Transverse colon (tissue), 4 donors: Measurements from ENCODE around the gene OGA. TPM values are rescaled to one million over a fixed set of nuclear protein-coding genes. Genes with fewer than 3 reads are reported as not detected.

Source experiments
- DNase-seq: peaks from one replicate; pipeline ENCODE4 v3.0.0-alpha.2; 2019
- H3K27ac ChIP-seq, 4 donors: fragments of 200-600 bp; sonication (generic); 2 replicates each; pipeline ENCODE4 v1.5.1; 2016 to 2018; ENCODE audit warnings: inconsistent platforms in 4 of 4
- H3K27me3 ChIP-seq: fragments of 200-600 bp; sonication (generic); 2 replicates; pipeline ENCODE4 v1.5.1; 2017; ENCODE audit warnings: inconsistent platforms
- H3K36me3 ChIP-seq, 4 donors: fragments of 200-600 bp; sonication (generic); 2 replicates each; pipeline ENCODE4 v1.5.1; 2017 to 2019; ENCODE audit warnings: inconsistent platforms in 4 of 4
- H3K4me1 ChIP-seq, 4 donors: fragments of 200-600 bp; sonication (generic); 2 replicates each; pipeline ENCODE4 v1.5.1; 2017 to 2020; ENCODE audit warnings: inconsistent platforms in 4 of 4
- H3K4me3 ChIP-seq, 4 donors: fragments of 200-600 bp; sonication (generic); 1 replicate in 1 of 4; 2 replicates in 3 of 4; pipeline versions ENCODE4 v1.5.1 to v1.6.1; 2017 to 2019; ENCODE audit warnings: inconsistent platforms in 4 of 4
- H3K9me3 ChIP-seq, 2 donors: fragments of 200-600 bp; sonication (generic); 2 replicates each; pipeline ENCODE4 v1.5.1; 2017 to 2019; ENCODE audit warnings: inconsistent platforms in 2 of 2
- EP300 ChIP-seq: sonication (generic); formaldehyde crosslinking; IDR thresholded peaks from one replicate; pipeline ENCODE4 v1.6.1; 2017; ENCODE audit warnings: antibody characterized with exemption, low read depth
- POLR2A ChIP-seq: fragments of 450-650 bp; IDR thresholded peaks from one replicate; pipeline ENCODE4 v1.6.1; 2016; ENCODE audit warnings: antibody characterized with exemption, mild to moderate bottlenecking, moderate library complexity
- POLR2AphosphoS5 ChIP-seq, 3 donors: sonication (generic); formaldehyde crosslinking; IDR thresholded peaks; one replicate each; pipeline ENCODE4 v1.6.1; 2016; ENCODE audit warnings: antibody characterized with exemption in 3 of 3
- WGBS, 2 donors: methylation state at CpG; one replicate each; pipeline ENCODE4 v1.1.5; 2018; ENCODE audit warnings: low coverage in 1 of 2; 5-methylcytosine and 5-hydroxymethylcytosine counted together
- in situ Hi-C, 4 donors: fragments of 200-750 bp; cut with MboI; loops; one replicate each; pipeline versions ENCODE4 v1.15.0 to v1.15.1; 2017; ENCODE audit warnings: low sequenced_read_pairs in 3 of 4, low pct_ligation_motif_present in 1 of 4, low pct_unique_long_range_greater_than_20kb in 1 of 4
- intact Hi-C: fragments of 100-400 bp; cut with DNase I; formaldehyde crosslinking; loops from one replicate; pipeline ENCODE4 v1.15.1; 2023; ENCODE audit warnings: low total_unique reads
- total RNA-seq, 4 donors: library from RNA; depleted of rRNA; stranded (reverse); fragments of >200 nt; gene quantifications; one replicate each; pipeline ENCODE4 v1.1.0, GENCODE V29; 2016
- TF ChIP-seq, protein P1 (sequence below), 5 experiments: fragments of 200-600 bp in 3 of 5; fragments of 450-650 bp in 2 of 5; sonication (generic) in 3 of 5; IDR thresholded peaks; 1 replicate in 2 of 5; 2 replicates in 3 of 5; pipeline ENCODE4 v1.5.1; 2016 to 2017; ENCODE audit warnings: antibody characterized with exemption in 5 of 5, inconsistent platforms in 3 of 5, mild to moderate bottlenecking in 2 of 5, moderate library complexity in 1 of 5

Gene OGA
- total RNA-seq = 100 to 1,000 TPM; 114 to 608 (median 172) TPM

DNA sequence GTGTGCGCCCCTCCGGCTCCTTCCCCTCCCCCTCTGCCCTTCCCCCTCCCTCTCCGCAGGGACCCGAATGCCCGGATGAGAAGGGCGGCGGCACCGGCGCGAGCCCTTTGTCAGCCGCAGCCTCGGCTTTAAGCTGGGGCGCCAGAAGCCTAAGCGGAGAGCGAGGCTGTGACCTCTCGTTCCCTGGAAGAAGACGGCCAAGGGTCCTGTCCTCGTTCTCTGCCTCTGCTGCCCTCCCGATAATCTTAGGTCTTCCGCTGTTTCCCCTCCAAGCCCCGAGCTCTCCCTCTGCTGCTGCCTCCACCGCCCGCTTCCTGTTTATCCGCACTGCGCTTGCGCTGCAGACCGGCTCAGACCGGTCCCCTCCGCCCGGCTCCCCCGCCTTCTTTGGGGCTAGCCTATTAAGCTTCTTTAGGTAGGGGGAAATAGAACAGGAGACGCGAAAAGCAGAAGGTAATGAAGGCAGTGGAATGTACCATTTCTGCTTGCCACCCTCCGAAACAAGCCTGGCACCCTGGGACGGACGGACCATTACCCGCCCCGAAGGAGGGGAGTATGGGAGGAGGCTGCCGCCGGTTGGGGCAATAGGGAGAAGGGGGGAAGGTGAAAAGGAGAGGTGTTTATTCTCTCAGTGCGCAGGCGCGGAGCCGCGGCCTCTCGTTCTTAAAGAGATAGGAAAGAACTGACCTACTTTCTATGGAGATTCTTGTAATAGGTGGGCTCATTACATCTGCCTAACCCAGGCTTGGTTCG is at the start of gene OGA:
TSS of gene OGA (minus strand) at position 326 of the 753 bp plus-strand sequence. CDS start 422 bp downstream, outside the sequence.
- Histone ChIP-seq H3K9me3 (no peaks in the 10 kb centered on the region), H3K36me3 (peaks cover 0 to 2% (median 0%) of the 10 kb centered on the region in 4 donors), H3K27ac (peak within 1 kb of the TSS; percentile 96 to 99 (median 98)), H3K4me1 (peaks cover 2 to 41% (median 36%) of the 10 kb centered on the region in 4 donors), H3K4me3 (peak within 1 kb of the TSS; percentile 86 to 98 (median 91)), H3K27me3 (no peaks in the 10 kb centered on the region)
- intact Hi-C loops = no loop called here
- 0 to 2% methylated on average over 7 to 47 of the region's 47 CpGs for WGBS, 2 donors
- peak; percentile 98 for DNase-seq
- in situ Hi-C loops = no loop called here
- peak; percentile 97 for TF ChIP-seq POLR2A
- TF ChIP-seq, protein P1, sequence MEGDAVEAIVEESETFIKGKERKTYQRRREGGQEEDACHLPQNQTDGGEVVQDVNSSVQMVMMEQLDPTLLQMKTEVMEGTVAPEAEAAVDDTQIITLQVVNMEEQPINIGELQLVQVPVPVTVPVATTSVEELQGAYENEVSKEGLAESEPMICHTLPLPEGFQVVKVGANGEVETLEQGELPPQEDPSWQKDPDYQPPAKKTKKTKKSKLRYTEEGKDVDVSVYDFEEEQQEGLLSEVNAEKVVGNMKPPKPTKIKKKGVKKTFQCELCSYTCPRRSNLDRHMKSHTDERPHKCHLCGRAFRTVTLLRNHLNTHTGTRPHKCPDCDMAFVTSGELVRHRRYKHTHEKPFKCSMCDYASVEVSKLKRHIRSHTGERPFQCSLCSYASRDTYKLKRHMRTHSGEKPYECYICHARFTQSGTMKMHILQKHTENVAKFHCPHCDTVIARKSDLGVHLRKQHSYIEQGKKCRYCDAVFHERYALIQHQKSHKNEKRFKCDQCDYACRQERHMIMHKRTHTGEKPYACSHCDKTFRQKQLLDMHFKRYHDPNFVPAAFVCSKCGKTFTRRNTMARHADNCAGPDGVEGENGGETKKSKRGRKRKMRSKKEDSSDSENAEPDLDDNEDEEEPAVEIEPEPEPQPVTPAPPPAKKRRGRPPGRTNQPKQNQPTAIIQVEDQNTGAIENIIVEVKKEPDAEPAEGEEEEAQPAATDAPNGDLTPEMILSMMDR (IDR thresholded peaks at IDR 0.05) = no peak
- peak; percentile 98 to 99 (median 99) for TF ChIP-seq POLR2AphosphoS5 (IDR thresholded peaks at IDR 0.05)
- peak; percentile 37 for TF ChIP-seq EP300

DNA sequence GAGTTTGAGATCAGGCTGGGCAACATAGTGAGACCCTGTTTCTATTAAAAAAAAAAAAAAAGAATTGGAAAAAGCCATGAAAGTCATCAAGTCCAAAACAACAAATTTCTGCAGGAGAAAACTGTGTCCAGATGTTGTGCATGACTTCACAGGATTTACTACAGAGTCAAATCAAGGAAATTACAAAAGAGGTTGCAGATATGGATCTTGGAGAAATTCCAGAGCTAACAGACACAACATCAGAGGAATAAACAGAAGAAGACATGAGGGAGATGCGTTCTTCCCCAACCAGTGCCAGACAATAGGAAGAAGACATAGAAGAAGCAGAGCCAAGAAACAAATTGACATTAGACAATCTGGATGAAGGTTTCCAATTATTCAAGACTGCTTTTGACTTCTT is 49.7 kb upstream of the OGA start:
- no peaks in the 10 kb centered on the region for H3K36me3 ChIP-seq
- H3K27ac ChIP-seq = no peak overlapping the region
- DNase-seq = no peak
- intact Hi-C loops = no loop called here
- peaks cover 0 to 3% of the 10 kb centered on the region in 2 donors for H3K9me3 ChIP-seq
- no peaks in the 10 kb centered on the region for H3K4me1 ChIP-seq
- 76% methylated on average over 1 of the region's 1 CpG; no CpG with 5 or more reads in 1 of the 2 donors for WGBS, 2 donors
- H3K27me3 ChIP-seq = no peaks in the 10 kb centered on the region
- TF ChIP-seq POLR2AphosphoS5 (IDR thresholded peaks at IDR 0.05) = no peak
- TF ChIP-seq, protein P1 (IDR thresholded peaks at IDR 0.05) = no peak
- no peak for TF ChIP-seq EP300
- TF ChIP-seq POLR2A = no peak
- in situ Hi-C loops = no loop called here
- H3K4me3 ChIP-seq = no peak overlapping the region

DNA sequence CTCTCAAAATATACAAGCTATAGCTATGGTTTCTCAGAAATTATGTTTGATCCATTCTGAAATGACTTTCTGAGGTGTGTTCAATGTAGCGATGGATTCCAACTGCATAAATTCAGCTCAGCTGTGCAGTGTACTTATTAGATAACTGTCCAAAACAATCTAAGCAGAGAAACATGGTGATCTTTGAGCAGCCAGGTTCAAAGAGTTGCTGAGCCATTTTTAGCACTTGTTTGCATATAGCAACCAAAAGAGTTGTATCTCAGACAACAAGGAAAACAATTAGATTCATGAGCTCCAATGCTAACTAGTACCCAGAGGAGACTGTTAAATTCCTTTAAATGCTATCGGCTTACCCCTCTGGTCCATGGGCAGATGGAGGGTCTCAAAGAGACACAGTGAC is 41.3 kb upstream of the OGA start:
- Histone ChIP-seq H3K27ac (no peak overlapping the region), H3K36me3 (no peaks in the 10 kb centered on the region), H3K27me3 (no peaks in the 10 kb centered on the region), H3K4me1 (no peaks in the 10 kb centered on the region), H3K9me3 (no peaks in the 10 kb centered on the region), H3K4me3 (no peak overlapping the region)
- in situ Hi-C loops (no loop called here), intact Hi-C loops (no loop called here)
- no peak for TF ChIP-seq POLR2A
- DNase-seq = no peak
- 83 to 100% methylated on average over 1 to 2 of the region's 2 CpGs for WGBS, 2 donors

DNA sequence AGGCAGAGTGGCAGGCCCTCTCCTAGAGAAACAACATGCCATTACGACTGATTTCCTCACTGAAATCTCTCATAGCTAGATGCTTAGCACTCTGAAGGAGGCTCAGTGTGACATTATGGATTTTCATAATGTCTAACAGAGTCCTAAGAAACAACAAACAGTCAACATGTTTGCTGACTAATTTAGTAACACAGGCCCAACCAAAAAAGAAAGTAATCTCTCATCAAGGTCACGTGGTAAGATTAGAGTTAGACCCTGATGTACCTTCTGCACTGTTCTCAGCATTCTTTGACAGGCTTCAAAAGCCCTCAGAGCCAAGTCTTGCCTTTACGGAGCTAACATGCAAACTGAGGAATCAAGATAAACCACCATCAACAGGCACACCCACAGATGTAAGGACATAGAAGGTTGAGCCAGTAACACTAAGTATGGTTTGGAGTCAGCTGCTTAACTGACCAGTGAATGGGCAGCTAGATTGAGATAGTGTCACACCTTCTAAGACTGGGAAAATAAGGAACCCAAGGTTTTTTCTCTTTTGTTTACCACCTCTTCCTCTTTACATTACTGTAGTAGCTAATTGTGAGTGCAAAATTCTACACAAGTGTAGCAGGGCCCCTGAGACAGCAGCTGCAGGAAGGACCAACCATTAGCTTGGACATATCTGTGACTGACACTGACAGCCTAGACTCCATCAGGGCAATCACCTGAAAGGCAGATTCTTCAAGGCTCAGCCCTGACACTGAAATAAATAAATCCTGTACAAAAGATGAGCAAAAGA is 40.7 kb upstream of the OGA start:
- in situ Hi-C loops (no loop called here), intact Hi-C loops (no loop called here)
- 47% methylated on average over 3 of the region's 3 CpGs; no CpG with 5 or more reads in 1 of the 2 donors for WGBS, 2 donors
- H3K4me3 ChIP-seq = no peak overlapping the region
- H3K27ac ChIP-seq = no peak overlapping the region
- TF ChIP-seq EP300 = no peak
- TF ChIP-seq POLR2A = no peak
- TF ChIP-seq POLR2AphosphoS5 (IDR thresholded peaks at IDR 0.05) = no peak
- TF ChIP-seq, protein P1 (IDR thresholded peaks at IDR 0.05) = no peak
- no peaks in the 10 kb centered on the region for H3K9me3 ChIP-seq
- DNase-seq = no peak
- H3K4me1 ChIP-seq = no peaks in the 10 kb centered on the region
- no peaks in the 10 kb centered on the region for H3K27me3 ChIP-seq
- no peaks in the 10 kb centered on the region for H3K36me3 ChIP-seq
